Caco-2 (cell line): ENCODE data around the gene SPR. TPM values are rescaled to one million over a fixed set of nuclear protein-coding genes. Genes with fewer than 3 reads are reported as not detected.

ENCODE experiments used
- BruUV-seq: library from RNA; stranded (reverse); fragments of 400-500 nt; replicated peaks from 2 replicates; lab custom pipeline; 2021; lab: Mats Ljungman, UMichigan
- CTCF ChIA-PET: fragments of 300-600 bp; sonication (Branson Sonifier 250); formaldehyde crosslinking; loops from one replicate; lab custom pipeline; 2022; ENCODE audit warnings: antibody characterized with exemption; lab: Charles Lee
- POLR2A ChIA-PET: fragments of 300-600 bp; sonication (Branson Sonifier 250); formaldehyde crosslinking; loops from one replicate; lab custom pipeline; 2022; ENCODE audit warnings: antibody characterized with exemption; lab: Charles Lee
- DNase-seq, 2 experiments: peaks; one replicate each; pipeline versions ENCODE4 v3.0.0 to v3.0.0-alpha.2; 2020 to 2022
- H3K27me3 ChIP-seq: replicated peaks from 2 replicates; pipeline ENCODE4 v1.6.0; 2011; ENCODE audit warnings: low read length; ENCODE audit not compliant: control insufficient read depth, insufficient read depth
- H3K36me3 ChIP-seq: 2 replicates; pipeline ENCODE4 v1.5.1; 2011; ENCODE audit warnings: low read length; ENCODE audit not compliant: control insufficient read depth, insufficient read depth
- H3K4me1 ChIP-seq: fragments of 250-450 bp; sonication (Bioruptor Pico); 2 replicates; pipeline ENCODE4 v1.5.1; 2020; ENCODE audit warnings: mild to moderate bottlenecking
- H3K4me3 ChIP-seq: 2 replicates; pipeline ENCODE4 v1.5.1; 2011; ENCODE audit warnings: low read depth, mild to moderate bottlenecking, control low read depth, low read length
- H3K9me3 ChIP-seq: fragments of 250-450 bp; sonication (Bioruptor Pico); 2 replicates; pipeline ENCODE4 v1.5.1; 2020; ENCODE audit warnings: mild to moderate bottlenecking, moderate library complexity
- H3K27ac Mint-ChIP-seq: one replicate; pipeline ENCODE4 v1.8.0; 2022; ENCODE audit warnings: mixed read lengths; ENCODE audit not compliant: unreplicated experiment
- H3K27me3 Mint-ChIP-seq: one replicate; pipeline ENCODE4 v1.8.0; 2022; ENCODE audit warnings: mixed read lengths; ENCODE audit not compliant: insufficient read depth, unreplicated experiment
- H3K36me3 Mint-ChIP-seq: one replicate; pipeline ENCODE4 v1.8.0; 2022; ENCODE audit warnings: mild to moderate bottlenecking, mixed read lengths; ENCODE audit not compliant: insufficient read depth, unreplicated experiment
- H3K4me1 Mint-ChIP-seq: one replicate; pipeline ENCODE4 v1.8.0; 2022; ENCODE audit warnings: low read depth, mixed read lengths; ENCODE audit not compliant: unreplicated experiment
- H3K4me3 Mint-ChIP-seq: one replicate; pipeline ENCODE4 v1.8.0; 2022; ENCODE audit warnings: mild to moderate bottlenecking, moderate library complexity, mixed read lengths; ENCODE audit not compliant: unreplicated experiment
- H3K9me3 Mint-ChIP-seq: one replicate; pipeline ENCODE4 v1.8.0; 2022; ENCODE audit warnings: mixed read lengths; ENCODE audit not compliant: unreplicated experiment
- CTCF ChIP-seq, 2 experiments: fragments of 200-600 bp in 1 of 2; IDR thresholded peaks; 1 replicate in 1 of 2; 2 replicates in 1 of 2; pipeline versions ENCODE4 v1.5.1 to v1.8.0; 2011 to 2022; ENCODE audit warnings: antibody characterized with exemption in 1 of 2, control low read depth in 1 of 2, inconsistent platforms in 1 of 2, low read depth in 1 of 2, low read length in 1 of 2, mild to moderate bottlenecking in 1 of 2, moderate library complexity in 1 of 2; ENCODE audit not compliant: insufficient read depth in 1 of 2, severe bottlenecking in 1 of 2, unreplicated experiment in 1 of 2
- intact Hi-C: fragments of 100-400 bp; cut with micrococcal nuclease; formaldehyde crosslinking; loops from one replicate; pipeline ENCODE4 v1.10.0; 2022; ENCODE audit not compliant: unreplicated experiment
- total RNA-seq: library from RNA; stranded (reverse); gene quantifications from 2 replicates; pipeline ENCODE4 v1.2.3, GENCODE V29; 2022

Gene SPR
- total RNA-seq, 1 experiment from 2014 or later: 49.6 TPM

GRCh38 chr2:72843301-72843700 is 43.9 kb upstream of the SPR start:
- CTCF ChIA-PET: no interaction called here
- no peaks in the 10 kb centered on the region for H3K9me3 Mint-ChIP-seq
- no peak overlapping the region for H3K4me3 Mint-ChIP-seq
- H3K27ac Mint-ChIP-seq: no peak overlapping the region
- no TSS peak for BruUV-seq
- H3K27me3 ChIP-seq: no peaks in the 10 kb centered on the region
- H3K9me3 ChIP-seq: no peaks in the 10 kb centered on the region
- no peaks in the 10 kb centered on the region for H3K27me3 Mint-ChIP-seq
- POLR2A ChIA-PET: no interaction called here
- H3K4me1 Mint-ChIP-seq: peaks cover 11% of the 10 kb centered on the region
- H3K36me3 ChIP-seq: no peaks in the 10 kb centered on the region
- H3K4me1 ChIP-seq: peaks cover 24% of the 10 kb centered on the region
- DNase-seq: no peak
- no peaks in the 10 kb centered on the region for H3K36me3 Mint-ChIP-seq
- no peak for TF ChIP-seq CTCF (IDR thresholded peaks at IDR 0.05; ENCODE audit: insufficient read depth in 1 of 2, low read depth in 1 of 2, low read length in 1 of 2, severe bottlenecking in 1 of 2, unreplicated experiment in 1 of 2)
- intact Hi-C loops: no loop called here
- no peak overlapping the region for H3K4me3 ChIP-seq

- Mint-ChIP-seq H3K36me3 (no peaks in the 10 kb centered on the region), H3K4me3 (no peak overlapping the region), H3K27ac (no peak overlapping the region), H3K9me3 (no peaks in the 10 kb centered on the region), H3K4me1 (peaks cover 20% of the 10 kb centered on the region), H3K27me3 (no peaks in the 10 kb centered on the region)
- no peaks in the 10 kb centered on the region for H3K27me3 ChIP-seq
- BruUV-seq: no TSS peak
- H3K9me3 ChIP-seq: no peaks in the 10 kb centered on the region
- H3K36me3 ChIP-seq: no peaks in the 10 kb centered on the region
- POLR2A ChIA-PET: interaction anchor here (0.6 kb wide), 1 partner anchor 531 kb away, joined by 3 read pairs; no protein-coding TSS in a partner anchor
- CTCF ChIA-PET: interaction anchor here (1.6 kb wide), 1 partner anchor 16 kb away, joined by 5 read pairs; no protein-coding TSS in a partner anchor
- H3K4me3 ChIP-seq: no peak overlapping the region
- no peak for DNase-seq
- H3K4me1 ChIP-seq: peaks cover 33% of the 10 kb centered on the region
- intact Hi-C loops: no loop called here
- no peak for TF ChIP-seq CTCF (IDR thresholded peaks at IDR 0.05; ENCODE audit: insufficient read depth in 1 of 2, low read depth in 1 of 2, low read length in 1 of 2, severe bottlenecking in 1 of 2, unreplicated experiment in 1 of 2)
Measured at GRCh38 chr2:72846171-72847095, 40.8 kb upstream of the SPR start.

GRCh38 chr2:72847534-72848315 is 39.5 kb upstream of the SPR start:
- intact Hi-C loops: no loop called here
- H3K27me3 Mint-ChIP-seq: no peaks in the 10 kb centered on the region
- Histone ChIP-seq H3K4me3 (no peak overlapping the region), H3K27me3 (no peaks in the 10 kb centered on the region), H3K36me3 (no peaks in the 10 kb centered on the region), H3K4me1 (peaks cover 31% of the 10 kb centered on the region), H3K9me3 (no peaks in the 10 kb centered on the region)
- no peak for TF ChIP-seq CTCF (IDR thresholded peaks at IDR 0.05; ENCODE audit: insufficient read depth in 1 of 2, low read depth in 1 of 2, low read length in 1 of 2, severe bottlenecking in 1 of 2, unreplicated experiment in 1 of 2)
- POLR2A ChIA-PET: no interaction called here
- H3K27ac Mint-ChIP-seq: no peak overlapping the region
- no peaks in the 10 kb centered on the region for H3K36me3 Mint-ChIP-seq
- CTCF ChIA-PET: interaction anchor here (1.6 kb wide), 1 partner anchor 14 kb away, joined by 5 read pairs; no protein-coding TSS in a partner anchor
- no peaks in the 10 kb centered on the region for H3K9me3 Mint-ChIP-seq
- H3K4me1 Mint-ChIP-seq: peaks cover 13% of the 10 kb centered on the region
- peak in 1 of 2 experiments; percentile 35 for DNase-seq
- no peak overlapping the region for H3K4me3 Mint-ChIP-seq
- no TSS peak for BruUV-seq
